HG03565 (cell line): ENCODE results near the gene BOK.
A peak's percentile ranks its signal among the peaks of the same experiment; 100 is the strongest.

Source experiments
- ATAC-seq: cut with Tn5 transposase; IDR thresholded peaks from one replicate; pipeline ENCODE4 v1.9.1; 2021; ENCODE audit warnings: mild to moderate bottlenecking, moderate library complexity; ENCODE audit not compliant: unreplicated experiment

Gene BOK

GRCh38 chr2:241598061-241598460, 39.5 kb downstream of the BOK start:
- ATAC-seq, result no peak

- ATAC-seq, result no peak
These were observed 39.9 kb downstream of the BOK start for GRCh38 chr2:241598487-241598886.

GRCh38 chr2:241599615-241600014, 41.1 kb downstream of the BOK start:
- ATAC-seq, result no peak

- ATAC-seq, result no peak
These were observed 43.3 kb downstream of the BOK start for GRCh38 chr2:241601841-241602240.

- no peak for ATAC-seq
These were observed 44.2 kb downstream of the BOK start for GRCh38 chr2:241602720-241603119.

GRCh38 chr2:241603686-241604085, 45.1 kb downstream of the BOK start:
- no peak for ATAC-seq

GRCh38 chr2:241606186-241606585, 47.6 kb downstream of the BOK start:
- no peak for ATAC-seq

- ATAC-seq, result no peak
These were observed 48.8 kb downstream of the BOK start for GRCh38 chr2:241607162-241607885.

GRCh38 chr2:241608881-241609280, 50.3 kb downstream of the BOK start:
- no peak for ATAC-seq

GRCh38 chr2:241609859-241610793, 51.6 kb downstream of the BOK start:
- peak; percentile 76 for ATAC-seq

GRCh38 chr2:241611062-241611461, 52.5 kb downstream of the BOK start:
- no peak for ATAC-seq

- ATAC-seq, result no peak
These were observed 53.8 kb downstream of the BOK start for GRCh38 chr2:241612156-241613016.

- no peak for ATAC-seq
These were observed 54.7 kb downstream of the BOK start for GRCh38 chr2:241613017-241613780.

- no peak for ATAC-seq
These were observed 56.5 kb downstream of the BOK start for GRCh38 chr2:241615041-241615440.

GRCh38 chr2:241615522-241616052, 57.0 kb downstream of the BOK start:
- no peak for ATAC-seq

- ATAC-seq, result no peak
These were observed 57.9 kb downstream of the BOK start for GRCh38 chr2:241616168-241617125.

GRCh38 chr2:241617431-241618154, 59.0 kb downstream of the BOK start:
- no peak for ATAC-seq

- no peak for ATAC-seq
These were observed 59.8 kb downstream of the BOK start for GRCh38 chr2:241618296-241618805.
